SU-DHL-6 (cell line): ENCODE measurements around the gene MYO10.

ENCODE experiments used
- CTCF ChIP-seq: fragments of 200-600 bp; sonication (generic); IDR thresholded peaks from one replicate; pipeline ENCODE4 v1.5.1; 2017; ENCODE audit warnings: antibody characterized with exemption, mild to moderate bottlenecking, low read length, moderate library complexity; ENCODE audit not compliant: insufficient read depth, poor library complexity, severe bottlenecking
- EZH2phosphoT487 ChIP-seq: fragments of 200-600 bp; sonication (generic), shearing (Covaris generic); conservative IDR thresholded peaks from 2 replicates; pipeline ENCODE4 v1.6.1; 2018; ENCODE audit warnings: mild to moderate bottlenecking, antibody characterized with exemption, low read length, moderate library complexity, mixed read lengths

- TF ChIP-seq CTCF (no peak), EZH2phosphoT487 (no peak)
These were observed 136.3 kb downstream of the MYO10 start for GRCh38 chr5:16799796-16800195.
